H1 (cell line): Measurements from ENCODE around the gene TJP2. TPM values are rescaled to one million over a fixed set of nuclear protein-coding genes. Genes with fewer than 3 reads are reported as not detected.

ENCODE experiments used
- ATF2 ChIP-seq: IDR thresholded peaks from 2 replicates; pipeline ENCODE4 v1.6.1; 2012; ENCODE audit warnings: low read length, inconsistent platforms
- CHD2 ChIP-seq: IDR thresholded peaks from 2 replicates; pipeline ENCODE4 v1.6.1; 2012; ENCODE audit warnings: low read length, improper control_type of control experiment
- CREB1 ChIP-seq: IDR thresholded peaks from 2 replicates; pipeline ENCODE4 v1.6.1; 2012; ENCODE audit warnings: inconsistent platforms
- EGR1 ChIP-seq: IDR thresholded peaks from 2 replicates; pipeline ENCODE4 v1.6.1; 2011; ENCODE audit warnings: low read depth, low read length, borderline replicate concordance
- EZH2 ChIP-seq: fragments of 200-600 bp; sonication (generic); IDR thresholded peaks from 2 replicates; pipeline ENCODE4 v1.7.1; 2012; ENCODE audit warnings: low read depth, mild to moderate bottlenecking, moderate library complexity, low read length, inconsistent platforms; ENCODE audit not compliant: severe bottlenecking
- HDAC2 ChIP-seq, 2 experiments: fragments of 300-600 bp in 1 of 2; sonication (generic) in 1 of 2; IDR thresholded peaks; 2 replicates each; pipeline ENCODE4 v1.6.1; 2011 to 2012; ENCODE audit warnings: low read depth in 2 of 2, low read length in 2 of 2, mild to moderate bottlenecking in 2 of 2, moderate library complexity in 2 of 2, borderline replicate concordance in 1 of 2, inconsistent platforms in 1 of 2
- RBBP5 ChIP-seq: IDR thresholded peaks from 2 replicates; pipeline ENCODE4 v1.7.1; 2012; ENCODE audit warnings: low read depth, mild to moderate bottlenecking, inconsistent platforms, low read length, moderate library complexity, borderline replicate concordance
- SP4 ChIP-seq: IDR thresholded peaks from 2 replicates; pipeline ENCODE4 v1.6.1; 2012; ENCODE audit warnings: low read length, inconsistent platforms
- polyA plus RNA-seq, 7 experiments: library from polyadenylated mRNA; depleted of rRNA in 3 of 7; stranded (reverse) in 5 of 7; unstranded in 2 of 7; fragments of >200 nt in 5 of 7; fragments of 200-250 nt in 2 of 7; gene quantifications; 1 replicate in 5 of 7; 2 replicates in 1 of 7; 4 replicates in 1 of 7; pipeline versions ENCODE4 v1.2.1 to v1.2.3, GENCODE V29; 2011 to 2013; ENCODE audit warnings: missing spikeins in 2 of 7, mixed read lengths in 2 of 7
- total RNA-seq: library from RNA; stranded (reverse); fragmentation: NEBNext Ultra II Directional; extraction: Animal tissue kit (Norgen Biotek cat#: 25700); gene quantifications from 2 replicates; pipeline ENCODE4 v1.2.1, GENCODE V29; 2021

The TJP2 gene
- total and polyA plus RNA-seq, 2 of the 8 experiments (the other 6 are each of a cell fraction or from before 2014, with no cell fraction given) = 54.9 to 137 TPM

GRCh38 chr9:69188975-69189374 lies 14.9 kb downstream of the TJP2 start (continued):
- TF ChIP-seq ATF2 = no peak
- no peak for TF ChIP-seq EZH2
- TF ChIP-seq EGR1 = no peak
- TF ChIP-seq HDAC2 (IDR thresholded peaks at IDR 0.05; ENCODE audit: borderline replicate concordance in 1 of 2, low read depth in 2 of 2, low read length in 2 of 2) = no peak
- TF ChIP-seq CHD2 = no peak
- TF ChIP-seq RBBP5 = no peak
- no peak for TF ChIP-seq SP4
- no peak for TF ChIP-seq CREB1
